KBM-7 (cell line): ENCODE measurements around the gene C6orf47.

Source experiments
- DNase-seq: peaks from one replicate; pipeline ENCODE4 v3.0.0-alpha.2; 2015
- in situ Hi-C: fragments of 300-500 bp; cut with MboI; formaldehyde crosslinking; loops from 2 replicates; pipeline ENCODE4 v1.14.3; 2020; ENCODE audit warnings: low sequenced_read_pairs, low pct_unique_long_range_greater_than_20kb, mixed read lengths

C6orf47 gene

GRCh38 chr6:31641370-31641769 is 19.2 kb downstream of the C6orf47 start:
- in situ Hi-C loops: no loop called here
- DNase-seq: no peak

- in situ Hi-C loops: no loop called here
- DNase-seq: no peak
Measured at GRCh38 chr6:31640612-31641011, 20.0 kb downstream of the C6orf47 start.

- in situ Hi-C loops: no loop called here
- no peak for DNase-seq
Measured at GRCh38 chr6:31639449-31639861, 21.1 kb downstream of the C6orf47 start.

- in situ Hi-C loops: no loop called here
Measured at GRCh38 chr6:31639043-31639442, 21.5 kb downstream of the C6orf47 start.

GRCh38 chr6:31636698-31637596 is 23.6 kb downstream of the C6orf47 start:
- no peak for DNase-seq
- in situ Hi-C loops: no loop called here

More at GRCh38 chr6:31639043-31639442, 21.5 kb downstream of the C6orf47 start:
- no peak for DNase-seq

GRCh38 chr6:31634969-31635575 is 25.5 kb downstream of the C6orf47 start:
- DNase-seq: no peak
- in situ Hi-C loops: no loop called here

- in situ Hi-C loops: no loop called here
- no peak for DNase-seq
Measured at GRCh38 chr6:31634131-31634530, 26.4 kb downstream of the C6orf47 start.

GRCh38 chr6:31633447-31633846 is 27.1 kb downstream of the C6orf47 start:
- DNase-seq: no peak
- in situ Hi-C loops: no loop called here

- in situ Hi-C loops: no loop called here
- no peak for DNase-seq
Measured at GRCh38 chr6:31632279-31632946, 28.2 kb downstream of the C6orf47 start.

GRCh38 chr6:31631681-31632278 is 28.8 kb downstream of the C6orf47 start:
- DNase-seq: no peak
- in situ Hi-C loops: no loop called here

- in situ Hi-C loops: no loop called here
- no peak for DNase-seq
Measured at GRCh38 chr6:31631209-31631608, 29.4 kb downstream of the C6orf47 start.

- DNase-seq: no peak
Measured at GRCh38 chr6:31630177-31630934, 30.2 kb downstream of the C6orf47 start.

GRCh38 chr6:31629014-31629413 is 31.6 kb downstream of the C6orf47 start:
- DNase-seq: no peak
- in situ Hi-C loops: no loop called here

More at GRCh38 chr6:31630177-31630934, 30.2 kb downstream of the C6orf47 start:
- in situ Hi-C loops: no loop called here

- DNase-seq: no peak
- in situ Hi-C loops: no loop called here
Measured at GRCh38 chr6:31627690-31628287, 32.8 kb downstream of the C6orf47 start.

GRCh38 chr6:31626952-31627351 is 33.6 kb downstream of the C6orf47 start:
- DNase-seq: no peak
- in situ Hi-C loops: no loop called here

GRCh38 chr6:31624070-31624469 is 36.5 kb downstream of the C6orf47 start:
- in situ Hi-C loops: no loop called here
- no peak for DNase-seq

- in situ Hi-C loops: no loop called here
- DNase-seq: no peak
Measured at GRCh38 chr6:31622684-31623091, 37.9 kb downstream of the C6orf47 start.

GRCh38 chr6:31621991-31622390 is 38.6 kb downstream of the C6orf47 start:
- no peak for DNase-seq
- in situ Hi-C loops: no loop called here
